Measurements from ENCODE around the gene SWI5. TPM values are rescaled to one million over a fixed set of nuclear protein-coding genes. Genes with fewer than 3 reads are reported as not detected.

The SWI5 gene
- total and polyA plus RNA-seq, 9 of the 15 experiments (the other 6 are each of a cell fraction or from before 2014, with no cell fraction given), result 62.8 to 133 (median 95.9) TPM

GRCh38 chr9:128322404-128323211 lies 46.5 kb downstream of the SWI5 start, which contains the start of the genes COQ4 and TRUB2 (continued):
- TF ChIP-seq ZMIZ1 (IDR thresholded peaks at IDR 0.05; ENCODE audit: low read depth in 2 of 2, low read length in 2 of 2) (peak; percentile 48 to 84; a peak in 3 of 4 replicates), BRF1 (IDR thresholded peaks at IDR 0.05; ENCODE audit: borderline replicate concordance, extremely low read depth, insufficient read length) (no peak), GABPB1 (CRISPR knock-in tag; IDR thresholded peaks at IDR 0.05) (no peak), NCOA4 (IDR thresholded peaks at IDR 0.05; ENCODE audit: partially characterized antibody) (no peak), U2AF1 (optimal IDR thresholded peaks at IDR 0.05; ENCODE audit: low read depth, low read length) (peak; percentile 96), ARHGAP35 (IDR thresholded peaks at IDR 0.05; ENCODE audit: partially characterized antibody) (no peak), ZKSCAN3 (CRISPR knock-in tag; IDR thresholded peaks at IDR 0.05) (no peak), RFX7 (CRISPR knock-in tag; IDR thresholded peaks at IDR 0.05) (no peak; the same call in 1 of the 2 replicates), MAFK (IDR thresholded peaks at IDR 0.05; ENCODE audit: low read length) (peak; percentile 52), CBFB (CRISPR knock-in tag; IDR thresholded peaks at IDR 0.05) (no peak), ZNF76 (CRISPR knock-in tag; IDR thresholded peaks at IDR 0.05; ENCODE audit: borderline replicate concordance) (peak; percentile 63; the same call in 1 of the 2 replicates), THRAP3 (IDR thresholded peaks at IDR 0.05; ENCODE audit: borderline replicate concordance) (no peak), NR2F6 (CRISPR knock-in tag; IDR thresholded peaks at IDR 0.05) (peak; percentile 91; the same call in 1 of the 2 replicates), ADNP (tag; IDR thresholded peaks at IDR 0.05) (no peak), NFYB (IDR thresholded peaks at IDR 0.05; ENCODE audit: extremely low read depth, insufficient read length) (no peak), SIRT6 (IDR thresholded peaks at IDR 0.05; ENCODE audit: low read depth, low read length) (peak; percentile 67), THAP7 (CRISPR knock-in tag; IDR thresholded peaks at IDR 0.05) (no peak), ZBTB1 (CRISPR knock-in tag; IDR thresholded peaks at IDR 0.05; ENCODE audit: borderline replicate concordance, low read depth) (no peak), ZNF766 (CRISPR knock-in tag; conservative IDR thresholded peaks at IDR 0.05) (no peak), CCNT2 (IDR thresholded peaks at IDR 0.05; ENCODE audit: borderline replicate concordance, extremely low read depth, insufficient read length, low read depth, low read length) (no peak), RBM22 (IDR thresholded peaks at IDR 0.05; ENCODE audit: low read depth, low read length, poor library complexity, severe bottlenecking) (peak; percentile 99), HINFP (tag; conservative IDR thresholded peaks at IDR 0.05; ENCODE audit: low read depth) (no peak)
